Stimulated activated naive CD8-positive, alpha-beta T cell treated with anti-CD3 and anti-CD28 coated beads, Interleukin-15, Interleukin-2, amounts not matched to agents 100 ng/mL and 50 ng/mL, for 24 hours (primary cell): ENCODE measurements around the gene CACNA1H.
A peak's percentile ranks its signal among the peaks of the same experiment; 100 is the strongest.

Experiments
- H3K27ac Mint-ChIP-seq: one replicate; pipeline ENCODE4 v1.8.0; 2021; ENCODE audit warnings: mild to moderate bottlenecking, mixed read lengths
- H3K27me3 Mint-ChIP-seq: one replicate; pipeline ENCODE4 v1.8.0; 2021; ENCODE audit warnings: mixed read lengths
- H3K36me3 Mint-ChIP-seq: one replicate; pipeline ENCODE4 v1.8.0; 2021; ENCODE audit warnings: low read depth, mixed read lengths
- H3K4me1 Mint-ChIP-seq: one replicate; pipeline ENCODE4 v1.8.0; 2021; ENCODE audit warnings: low read depth, mixed read lengths
- H3K4me3 Mint-ChIP-seq: one replicate; pipeline ENCODE4 v1.8.0; 2021; ENCODE audit warnings: mild to moderate bottlenecking, mixed read lengths
- H3K9me3 Mint-ChIP-seq: one replicate; pipeline ENCODE4 v1.8.0; 2021; ENCODE audit warnings: mixed read lengths

CACNA1H gene

DNA sequence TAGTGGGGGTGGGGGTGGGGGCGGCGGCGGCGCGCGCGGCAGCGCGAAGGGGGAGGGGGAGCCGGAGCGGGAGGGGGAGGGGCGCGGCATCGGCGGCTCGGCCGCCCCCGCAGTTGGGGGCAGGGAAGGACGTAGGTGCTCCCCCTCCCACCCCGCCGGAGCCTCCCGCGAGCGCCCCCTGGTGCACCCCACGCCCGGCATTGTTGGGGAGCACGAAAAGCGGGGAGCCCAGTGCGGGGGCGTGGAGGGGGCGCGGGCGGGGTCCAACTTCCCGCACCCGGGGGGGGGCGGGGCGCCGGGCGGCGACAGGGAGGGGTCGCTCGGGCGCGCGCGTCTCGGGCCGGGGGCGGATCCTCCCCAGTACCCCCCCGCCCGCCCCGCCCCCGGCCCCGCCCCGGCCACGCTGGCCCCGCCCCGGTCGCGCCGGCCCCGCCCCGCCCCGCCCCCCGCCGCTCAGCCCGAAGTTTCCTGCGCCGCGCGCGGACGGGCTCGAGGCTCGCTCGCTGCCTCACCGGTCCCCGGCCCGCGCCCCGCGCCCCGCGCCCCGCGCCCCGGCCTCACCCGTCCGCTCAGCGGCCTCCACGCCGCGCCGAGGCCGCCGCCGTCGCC lies at the start of gene CACNA1H:
CACNA1H (plus strand) TSS at position 456 of the 609 bp plus-strand sequence. CDS start 632 bp downstream, outside the sequence.
- Mint-ChIP-seq H3K36me3 (no peaks in the 10 kb centered on the region), H3K27ac (no peak within 1 kb of the TSS), H3K9me3 (no peaks in the 10 kb centered on the region), H3K27me3 (peaks cover 7% of the 10 kb centered on the region), H3K4me3 (peak within 1 kb of the TSS; percentile 30), H3K4me1 (peaks cover 3% of the 10 kb centered on the region)

DNA sequence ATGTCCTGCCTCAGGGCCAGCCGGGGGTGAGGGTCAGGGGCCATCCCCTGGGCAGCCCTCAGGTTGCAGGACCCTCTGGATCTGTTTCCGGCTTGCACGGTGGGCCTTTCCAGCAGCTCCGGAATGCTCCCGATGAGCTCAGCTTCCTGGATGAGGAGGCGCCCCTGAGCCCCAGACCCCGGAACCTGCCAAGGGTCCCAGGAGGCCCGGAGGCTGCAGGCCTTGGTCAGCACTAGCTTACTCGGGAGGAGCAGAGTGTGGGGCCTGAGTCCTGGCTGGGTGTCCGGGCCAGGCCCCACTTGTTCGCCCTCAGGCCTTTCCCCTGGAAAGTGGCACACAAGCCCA lies 49.3 kb upstream of the CACNA1H start:
- no peaks in the 10 kb centered on the region for H3K4me1 Mint-ChIP-seq
- peaks cover 3% of the 10 kb centered on the region for H3K27me3 Mint-ChIP-seq
- H3K27ac Mint-ChIP-seq = no peak overlapping the region
- no peaks in the 10 kb centered on the region for H3K9me3 Mint-ChIP-seq
- H3K4me3 Mint-ChIP-seq = no peak overlapping the region
- H3K36me3 Mint-ChIP-seq = no peaks in the 10 kb centered on the region

DNA sequence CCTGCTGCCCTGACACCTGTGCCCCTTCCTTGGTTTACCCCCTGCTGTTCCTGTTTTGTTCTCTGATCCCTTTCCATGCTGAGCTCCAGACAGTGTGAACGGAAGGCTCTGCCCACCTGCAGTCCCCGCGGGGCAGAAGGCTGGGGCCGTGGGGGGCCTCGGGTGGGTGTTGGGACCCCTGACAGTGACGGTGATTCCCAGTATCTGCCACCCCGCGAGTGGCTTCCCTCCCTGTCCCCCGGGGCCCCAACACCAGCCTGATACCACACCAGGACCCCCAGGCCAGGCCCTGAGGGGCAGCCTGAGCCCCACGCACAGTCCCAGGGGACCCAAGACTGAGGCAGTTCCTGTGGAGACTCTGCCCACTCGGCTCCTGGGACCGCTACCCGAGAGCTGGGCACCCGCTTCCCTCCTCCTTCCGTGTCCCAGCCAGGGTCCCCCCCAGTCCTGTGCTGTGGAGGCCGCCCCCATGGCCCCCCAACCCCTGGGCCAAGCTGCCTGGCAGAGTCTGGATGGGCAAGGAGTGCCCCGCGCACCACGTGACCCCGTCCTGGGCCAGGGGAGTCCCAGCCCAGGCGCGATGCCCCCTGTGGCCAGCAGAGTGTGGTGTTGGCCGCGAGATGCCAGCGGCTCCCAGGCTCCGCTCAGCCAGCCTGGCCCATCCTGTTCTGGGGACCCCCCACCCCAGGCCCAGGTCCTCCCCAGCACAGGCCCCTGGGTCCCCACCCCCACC lies 46.9 kb upstream of the CACNA1H start:
- H3K4me3 Mint-ChIP-seq = no peak overlapping the region
- peaks cover 3% of the 10 kb centered on the region for H3K27me3 Mint-ChIP-seq
- no peaks in the 10 kb centered on the region for H3K9me3 Mint-ChIP-seq
- H3K36me3 Mint-ChIP-seq = no peaks in the 10 kb centered on the region
- H3K4me1 Mint-ChIP-seq = no peaks in the 10 kb centered on the region
- no peak overlapping the region for H3K27ac Mint-ChIP-seq

DNA sequence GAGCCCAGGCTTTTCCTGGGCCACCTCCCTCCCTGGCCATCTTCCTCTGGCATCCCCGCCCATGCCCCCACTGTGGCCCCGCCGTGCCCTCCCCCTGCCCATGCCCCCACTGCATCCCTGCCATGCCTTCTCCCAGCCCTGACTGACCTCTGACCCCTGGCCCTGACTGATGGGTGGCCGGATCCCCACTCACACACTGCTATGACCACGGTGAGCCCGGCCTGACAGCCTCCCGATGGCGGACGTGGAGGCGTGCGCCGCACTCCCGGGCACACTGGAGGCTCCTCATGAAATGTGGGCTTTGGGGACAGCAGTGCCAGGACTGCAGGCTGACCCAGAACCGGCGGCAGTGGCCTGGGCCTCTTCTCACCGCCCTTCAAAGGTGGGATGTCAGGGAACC lies 46.2 kb upstream of the CACNA1H start:
- Mint-ChIP-seq H3K27me3 (peaks cover 3% of the 10 kb centered on the region), H3K27ac (no peak overlapping the region), H3K4me1 (no peaks in the 10 kb centered on the region), H3K9me3 (no peaks in the 10 kb centered on the region), H3K4me3 (no peak overlapping the region), H3K36me3 (no peaks in the 10 kb centered on the region)

DNA sequence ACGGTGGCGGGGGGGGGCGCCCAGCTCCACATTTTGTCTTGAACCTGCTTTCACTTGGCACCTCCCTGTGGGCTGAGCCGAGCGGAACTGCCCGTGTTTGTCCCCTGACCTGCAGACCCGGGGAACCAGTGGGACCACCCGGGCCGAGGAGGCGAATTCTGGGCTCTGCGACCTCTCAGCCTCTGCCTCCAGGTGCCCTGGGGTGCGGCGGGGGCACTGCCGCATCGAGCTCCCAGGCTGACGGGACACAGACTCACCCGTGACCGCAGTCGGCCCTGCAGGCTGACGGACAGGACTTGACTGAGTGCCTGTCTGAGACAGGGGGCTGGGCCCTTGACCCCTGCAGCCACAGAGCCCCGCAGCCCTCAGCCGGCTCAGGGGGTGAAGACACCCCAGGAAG lies 45.8 kb upstream of the CACNA1H start:
- no peak overlapping the region for H3K4me3 Mint-ChIP-seq
- no peaks in the 10 kb centered on the region for H3K4me1 Mint-ChIP-seq
- no peaks in the 10 kb centered on the region for H3K36me3 Mint-ChIP-seq
- H3K9me3 Mint-ChIP-seq = no peaks in the 10 kb centered on the region
- peaks cover 3% of the 10 kb centered on the region for H3K27me3 Mint-ChIP-seq
- H3K27ac Mint-ChIP-seq = no peak overlapping the region

DNA sequence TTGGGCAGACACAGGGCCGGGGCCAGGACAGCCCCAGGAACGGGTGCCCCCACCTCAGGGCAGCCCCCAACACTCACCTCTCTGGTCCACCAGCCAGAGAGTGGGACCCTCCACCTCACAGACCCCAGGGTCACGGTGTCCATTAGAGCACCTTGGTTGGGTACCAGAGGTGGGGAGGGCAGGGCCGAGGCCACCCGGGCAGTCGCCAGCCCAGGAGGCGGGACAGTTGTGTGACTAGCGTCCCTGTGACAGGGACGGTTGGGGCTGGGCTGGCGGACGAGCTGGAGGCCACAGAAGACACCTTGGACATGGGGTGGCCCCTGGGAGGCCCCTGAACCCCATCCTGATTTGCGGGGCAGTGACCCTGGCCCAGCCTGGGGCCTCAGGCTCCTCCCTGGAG lies 45.2 kb upstream of the CACNA1H start:
- H3K27me3 Mint-ChIP-seq = peaks cover 3% of the 10 kb centered on the region
- H3K9me3 Mint-ChIP-seq = no peaks in the 10 kb centered on the region
- H3K27ac Mint-ChIP-seq = no peak overlapping the region
- H3K4me1 Mint-ChIP-seq = no peaks in the 10 kb centered on the region
- no peak overlapping the region for H3K4me3 Mint-ChIP-seq
- no peaks in the 10 kb centered on the region for H3K36me3 Mint-ChIP-seq

DNA sequence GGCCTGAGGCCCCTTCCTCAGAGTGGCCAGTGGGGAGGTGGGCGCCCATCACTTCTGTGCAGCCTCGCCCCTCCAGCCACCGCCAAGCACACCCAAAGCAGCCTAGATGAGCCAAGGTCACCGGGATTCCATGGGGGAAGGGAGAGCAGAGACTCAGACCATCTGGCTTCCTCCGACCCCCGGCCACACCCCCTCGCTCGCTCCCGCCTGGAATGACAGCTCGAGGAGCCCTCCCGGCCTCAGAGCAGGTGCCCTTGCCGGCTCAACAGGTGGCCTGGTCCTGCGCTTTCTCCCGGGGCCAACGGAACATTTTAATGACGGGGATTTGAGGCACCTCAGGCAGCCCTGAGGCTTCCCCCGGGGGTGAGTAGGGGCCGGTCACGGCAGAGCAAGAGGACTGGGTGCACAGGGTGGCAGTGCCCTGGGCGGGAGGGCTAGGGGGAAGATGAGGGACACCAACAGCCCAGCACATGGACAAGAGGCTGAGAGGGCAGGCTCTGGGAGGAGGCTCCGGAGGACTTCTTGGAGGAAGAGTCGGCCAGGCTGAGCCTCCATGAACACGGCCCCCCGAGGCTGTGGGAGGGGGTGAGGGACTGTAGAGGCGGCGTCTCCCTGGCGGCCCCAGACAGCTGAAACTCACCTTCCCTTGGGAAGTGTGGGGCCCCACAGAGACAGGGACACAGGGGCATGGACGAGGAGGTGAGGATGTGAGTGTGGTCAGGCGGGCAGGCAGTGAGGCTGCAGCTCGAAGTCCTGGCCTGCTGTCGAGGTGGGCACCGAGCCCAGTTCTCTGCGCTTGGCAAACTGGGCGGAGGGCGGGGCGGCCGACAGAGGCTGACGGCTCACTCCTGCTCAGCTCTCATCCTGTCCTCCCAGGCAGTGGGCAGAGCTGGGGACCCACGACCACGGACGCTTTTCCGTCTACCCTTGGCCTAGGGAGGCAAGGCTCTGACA lies 44.3 kb upstream of the CACNA1H start:
- H3K27ac Mint-ChIP-seq = no peak overlapping the region
- H3K9me3 Mint-ChIP-seq = no peaks in the 10 kb centered on the region
- H3K4me3 Mint-ChIP-seq = no peak overlapping the region

DNA sequence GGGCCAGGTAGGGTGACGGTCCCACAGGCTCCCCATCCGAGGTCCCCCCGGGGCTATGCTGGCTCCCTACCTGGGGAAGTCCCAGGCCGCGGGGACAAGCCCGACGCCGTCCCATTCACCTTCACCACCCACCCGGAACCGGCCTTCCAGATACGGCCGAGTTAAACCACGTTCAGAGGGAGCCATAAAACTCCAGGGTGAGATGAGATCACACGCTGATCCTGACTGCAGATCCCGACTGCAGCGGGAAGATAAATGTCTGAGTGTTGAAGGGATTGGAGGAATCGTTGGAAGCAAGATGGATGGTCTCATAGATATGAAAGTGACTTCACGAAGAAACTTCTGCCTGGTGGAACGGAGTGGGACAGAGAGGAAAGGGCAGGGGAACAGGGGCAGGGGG lies 43.3 kb upstream of the CACNA1H start:
- Mint-ChIP-seq H3K36me3 (no peaks in the 10 kb centered on the region), H3K4me3 (no peak overlapping the region), H3K4me1 (no peaks in the 10 kb centered on the region), H3K27me3 (no peaks in the 10 kb centered on the region), H3K27ac (no peak overlapping the region), H3K9me3 (no peaks in the 10 kb centered on the region)

More for the DNA sequence above, 44.3 kb upstream of the CACNA1H start:
- Mint-ChIP-seq H3K4me1 (no peaks in the 10 kb centered on the region), H3K27me3 (peaks cover 3% of the 10 kb centered on the region), H3K36me3 (no peaks in the 10 kb centered on the region)

DNA sequence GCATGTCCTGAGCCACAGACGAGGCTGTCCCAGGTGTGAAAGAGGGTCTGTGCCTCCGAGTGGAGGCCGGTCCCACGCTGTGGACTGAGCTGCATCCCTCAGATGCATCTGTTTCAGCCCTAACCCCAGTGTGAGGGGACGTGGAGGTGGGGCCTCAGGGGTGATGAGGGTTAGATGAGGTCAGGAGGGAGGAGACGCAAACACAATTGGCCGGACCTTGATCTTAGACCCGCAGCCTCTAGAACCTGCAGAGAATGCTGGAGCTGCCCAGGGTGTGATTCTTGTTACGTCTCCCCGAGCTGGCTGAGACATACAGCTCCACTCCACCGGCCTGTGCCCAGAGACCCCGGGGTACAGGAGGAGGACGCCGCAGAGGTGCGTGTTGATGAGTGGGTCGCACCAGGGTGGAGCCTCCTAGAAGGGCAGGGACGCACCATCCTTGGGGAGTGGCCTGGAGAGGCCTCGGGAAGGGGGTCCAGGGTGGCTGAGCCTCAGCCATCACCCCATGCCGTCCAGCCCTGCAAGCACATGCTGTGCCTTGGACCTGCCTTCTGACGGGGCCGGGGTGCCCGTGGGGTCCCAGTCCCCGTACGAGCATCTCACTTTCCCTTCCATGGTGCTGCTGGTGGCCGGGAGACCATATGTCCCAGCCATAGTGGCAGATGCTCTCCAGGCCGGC lies 40.3 kb upstream of the CACNA1H start:
- H3K27ac Mint-ChIP-seq = no peak overlapping the region
- H3K4me1 Mint-ChIP-seq = no peaks in the 10 kb centered on the region
- H3K27me3 Mint-ChIP-seq = no peaks in the 10 kb centered on the region
- no peaks in the 10 kb centered on the region for H3K36me3 Mint-ChIP-seq
- no peak overlapping the region for H3K4me3 Mint-ChIP-seq
- H3K9me3 Mint-ChIP-seq = no peaks in the 10 kb centered on the region

DNA sequence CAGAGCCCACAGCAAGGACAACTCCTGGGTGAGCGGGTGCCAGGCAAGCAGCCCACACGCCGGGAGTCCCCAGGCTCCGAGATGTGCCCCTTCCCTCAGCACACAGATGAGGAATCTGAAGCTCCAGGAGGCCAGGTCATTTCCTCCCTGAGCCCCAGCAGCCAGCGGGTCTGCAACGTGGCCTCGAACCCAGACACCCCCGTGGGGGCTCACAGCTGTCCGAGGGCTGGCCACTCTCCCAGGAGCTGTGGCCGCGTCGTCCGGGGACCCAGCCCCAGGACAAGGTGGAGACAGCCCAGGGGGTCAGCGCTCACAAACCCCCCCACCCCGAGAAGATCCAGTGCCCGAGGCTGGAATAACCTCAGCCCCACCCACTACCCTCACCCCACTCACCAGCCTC lies 39.4 kb upstream of the CACNA1H start:
- H3K9me3 Mint-ChIP-seq = no peaks in the 10 kb centered on the region
- H3K27ac Mint-ChIP-seq = no peak overlapping the region
- no peak overlapping the region for H3K4me3 Mint-ChIP-seq
- no peaks in the 10 kb centered on the region for H3K27me3 Mint-ChIP-seq
- H3K36me3 Mint-ChIP-seq = no peaks in the 10 kb centered on the region
- no peaks in the 10 kb centered on the region for H3K4me1 Mint-ChIP-seq

DNA sequence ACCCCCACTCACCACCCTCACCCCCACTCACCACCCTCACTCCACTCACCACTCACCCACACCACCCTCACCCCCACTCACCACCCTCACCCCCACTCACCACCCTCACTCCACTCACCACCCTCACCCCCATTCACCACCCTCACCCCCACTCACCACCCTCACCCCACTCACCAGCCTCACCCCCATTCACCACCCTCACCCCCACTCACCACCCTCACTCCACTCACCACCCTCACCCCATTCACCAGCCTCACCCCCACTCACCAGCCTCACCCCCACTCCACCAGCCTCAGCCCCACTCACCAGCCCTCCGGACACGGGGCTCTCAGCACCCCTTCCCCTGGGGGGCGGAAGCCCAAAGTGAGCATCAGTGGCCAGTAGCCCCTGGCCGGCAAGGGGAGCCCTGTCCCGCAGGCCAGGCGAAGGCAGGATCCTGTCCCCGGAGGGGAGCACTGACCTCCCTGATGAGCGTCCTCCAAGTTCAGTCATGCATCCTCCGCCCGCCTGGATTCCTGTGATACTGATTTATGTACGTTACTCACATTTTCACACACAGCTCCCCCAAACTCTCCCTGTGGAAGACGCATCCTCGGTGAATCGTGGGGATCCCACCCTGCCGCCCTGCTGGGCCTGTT lies 38.9 kb upstream of the CACNA1H start:
- Mint-ChIP-seq H3K9me3 (no peaks in the 10 kb centered on the region), H3K27ac (no peak overlapping the region), H3K4me1 (no peaks in the 10 kb centered on the region), H3K4me3 (no peak overlapping the region), H3K36me3 (no peaks in the 10 kb centered on the region), H3K27me3 (no peaks in the 10 kb centered on the region)

DNA sequence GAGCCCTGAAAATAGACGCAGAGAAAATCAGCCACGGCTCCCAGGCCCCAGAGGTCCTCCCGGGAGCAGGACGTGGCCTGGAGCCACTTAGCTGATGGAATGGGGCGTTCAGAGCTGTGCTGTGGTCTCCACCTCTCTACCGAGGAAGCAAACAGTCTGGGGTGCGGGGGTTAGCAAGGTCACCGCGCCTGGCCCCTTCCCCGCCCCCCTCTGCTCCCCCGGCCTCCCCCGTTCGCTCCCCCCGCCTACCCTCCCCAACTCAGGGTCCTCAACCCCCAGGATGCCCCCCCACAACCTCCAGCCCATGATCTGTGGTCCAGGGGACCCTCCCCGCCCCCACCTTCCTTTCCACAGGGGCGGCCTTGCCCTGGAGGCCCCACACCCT lies 36.2 kb upstream of the CACNA1H start:
- no peaks in the 10 kb centered on the region for H3K27me3 Mint-ChIP-seq
- H3K36me3 Mint-ChIP-seq = no peaks in the 10 kb centered on the region
- H3K4me3 Mint-ChIP-seq = no peak overlapping the region
- H3K9me3 Mint-ChIP-seq = no peaks in the 10 kb centered on the region
- H3K4me1 Mint-ChIP-seq = no peaks in the 10 kb centered on the region
- H3K27ac Mint-ChIP-seq = no peak overlapping the region

DNA sequence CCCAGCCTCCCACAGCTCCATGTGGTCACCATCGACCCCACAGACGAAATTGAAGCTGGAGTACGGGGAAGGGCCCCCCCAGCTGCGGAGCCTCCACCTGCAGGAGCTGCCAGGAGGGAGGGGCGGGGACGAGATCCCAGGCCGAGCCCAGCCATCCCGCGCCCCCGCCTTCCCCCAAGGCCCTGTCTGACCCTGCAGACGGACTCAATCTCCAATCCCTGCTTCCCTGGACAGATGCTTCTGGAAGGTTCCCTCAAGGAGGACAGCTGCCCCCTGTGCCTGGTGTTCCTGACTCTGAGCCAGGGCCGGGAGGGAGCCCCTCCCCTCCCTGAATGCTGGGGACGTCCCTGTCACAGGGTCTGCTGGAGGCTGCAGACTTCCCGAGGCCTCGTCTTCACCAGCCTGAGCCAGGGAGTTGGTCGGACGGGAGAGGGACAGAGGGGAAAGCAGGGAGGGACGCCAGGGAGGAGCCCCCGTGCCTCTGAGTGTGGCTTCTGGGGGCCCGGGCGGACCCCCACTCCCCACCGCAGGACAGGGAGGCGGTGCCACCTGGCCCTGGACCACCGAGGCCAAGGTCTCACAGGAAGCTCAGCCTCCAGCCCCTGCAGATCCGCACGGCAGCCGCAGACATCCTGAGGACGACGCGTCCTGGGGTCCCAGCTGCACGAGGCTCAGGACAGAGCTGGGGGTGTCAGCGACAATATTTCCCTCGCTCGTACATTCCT lies 35.6 kb upstream of the CACNA1H start:
- Mint-ChIP-seq H3K9me3 (no peaks in the 10 kb centered on the region), H3K4me3 (no peak overlapping the region), H3K27ac (no peak overlapping the region), H3K36me3 (no peaks in the 10 kb centered on the region), H3K27me3 (no peaks in the 10 kb centered on the region), H3K4me1 (no peaks in the 10 kb centered on the region)

DNA sequence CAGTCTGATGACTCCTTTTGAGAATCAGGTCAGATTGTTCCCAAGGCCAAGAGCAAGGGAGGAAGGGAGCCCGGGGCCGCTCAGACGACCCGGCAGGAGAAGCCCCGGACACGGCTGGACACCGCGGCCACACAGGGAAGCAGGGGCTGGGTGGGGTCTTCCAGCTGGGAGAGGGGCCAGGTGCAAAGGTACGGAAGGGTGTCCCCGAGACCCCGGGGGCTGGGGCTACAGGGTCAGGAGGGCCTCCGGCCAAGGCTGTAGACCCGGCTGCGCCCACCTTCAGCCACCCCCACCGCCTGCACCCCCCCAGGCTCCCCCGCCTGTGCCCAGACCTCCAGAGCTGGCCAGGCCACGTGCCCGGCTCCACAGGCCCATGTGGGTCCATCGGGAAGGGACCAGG lies 35.0 kb upstream of the CACNA1H start:
- no peaks in the 10 kb centered on the region for H3K27me3 Mint-ChIP-seq

More for the DNA sequence above, 35.0 kb upstream of the CACNA1H start:
- Mint-ChIP-seq H3K36me3 (no peaks in the 10 kb centered on the region), H3K4me1 (no peaks in the 10 kb centered on the region), H3K4me3 (no peak overlapping the region), H3K9me3 (no peaks in the 10 kb centered on the region), H3K27ac (no peak overlapping the region)
